K562 (cell line): ENCODE results near the gene KRTAP3-2. TPM values are rescaled to one million over a fixed set of nuclear protein-coding genes. Genes with fewer than 3 reads are reported as not detected.

Source experiments
- ASH1L ChIP-seq: fragments of 450-650 bp; IDR thresholded peaks from 2 replicates; pipeline ENCODE4 v1.6.1; 2018; ENCODE audit warnings: borderline replicate concordance, mild to moderate bottlenecking, low read depth; ENCODE audit not compliant: partially characterized antibody
- HDAC1 ChIP-seq, 2 experiments: fragments of 450-650 bp; IDR thresholded peaks; 2 replicates each; pipeline ENCODE4 v1.6.1; 2016 to 2017; ENCODE audit warnings: inconsistent platforms in 1 of 2, mild to moderate bottlenecking in 1 of 2, moderate library complexity in 1 of 2
- KAT7 ChIP-seq: sonication (generic); formaldehyde crosslinking; IDR thresholded peaks from 2 replicates; pipeline ENCODE4 v1.8.0; 2022; ENCODE audit warnings: missing genetic modification reagents, mild to moderate bottlenecking, borderline replicate concordance
- KLF6 ChIP-seq: fragments of 250-450 bp; sonication (Bioruptor Pico); IDR thresholded peaks from 2 replicates; pipeline ENCODE4 v1.4.0; 2020; ENCODE audit warnings: mild to moderate bottlenecking, moderate library complexity, borderline replicate concordance
- MCM5 ChIP-seq: fragments of 450-650 bp; IDR thresholded peaks from 2 replicates; pipeline ENCODE4 v1.6.1; 2016; ENCODE audit warnings: low read depth
- MEF2D ChIP-seq: conservative IDR thresholded peaks from 2 replicates; pipeline ENCODE4 v1.6.1; 2016; ENCODE audit warnings: low read depth, missing genetic modification characterization, missing compliant biosample characterization
- MGA ChIP-seq: fragments of 450-650 bp; IDR thresholded peaks from 2 replicates; pipeline ENCODE4 v1.6.1; 2016; ENCODE audit warnings: mild to moderate bottlenecking, moderate library complexity
- ZNF175 ChIP-seq: fragments of 200-800 bp; sonication (Bioruptor generic); IDR thresholded peaks from 2 replicates; pipeline ENCODE4 v1.6.1; 2016; ENCODE audit warnings: low read depth, mild to moderate bottlenecking, missing genetic modification characterization, missing compliant biosample characterization
- ZNF263 ChIP-seq: sonication (generic); formaldehyde crosslinking; IDR thresholded peaks from 2 replicates; pipeline ENCODE4 v1.8.0; 2022; ENCODE audit warnings: mild to moderate bottlenecking, missing genetic modification reagents, borderline replicate concordance
- polyA plus RNA-seq, 8 experiments: library from polyadenylated mRNA; depleted of rRNA in 4 of 8; stranded (reverse) in 5 of 8; unstranded in 3 of 8; fragments of >200 nt; fragmentation: Nextera tagmentation in 2 of 8; fragmentation: Illumina TruSeq in 1 of 8; extraction: Ambion mirVana in 2 of 8; extraction: Trizol in 1 of 8; gene quantifications; 2 replicates each; pipeline versions ENCODE4 v1.2.1 to v1.2.3, GENCODE V29; 2011 to 2014; ENCODE audit warnings: inconsistent platforms in 1 of 8, missing spikeins in 1 of 8
- total RNA-seq, 7 experiments: library from RNA; depleted of rRNA in 6 of 7; stranded (reverse); fragments of >200 nt in 6 of 7; fragmentation: Illumina TruSeq in 2 of 7; extraction: Trizol in 2 of 7; gene quantifications; 2 replicates each; pipeline versions ENCODE4 v1.2.1 to v1.2.3, GENCODE V29; 2011 to 2021; ENCODE audit warnings: low replicate concordance in 1 of 7
- TF ChIP-seq, protein P1 (sequence below): fragments of 450-650 bp; formaldehyde crosslinking; IDR thresholded peaks from 2 replicates; pipeline ENCODE4 v1.4.0; 2022; ENCODE audit warnings: missing genetic modification characterization

KRTAP3-2 gene
- total and polyA plus RNA-seq, 9 of the 15 experiments (the other 6 are each of a cell fraction or from before 2014, with no cell fraction given) = not detected

- TF ChIP-seq, protein P1, sequence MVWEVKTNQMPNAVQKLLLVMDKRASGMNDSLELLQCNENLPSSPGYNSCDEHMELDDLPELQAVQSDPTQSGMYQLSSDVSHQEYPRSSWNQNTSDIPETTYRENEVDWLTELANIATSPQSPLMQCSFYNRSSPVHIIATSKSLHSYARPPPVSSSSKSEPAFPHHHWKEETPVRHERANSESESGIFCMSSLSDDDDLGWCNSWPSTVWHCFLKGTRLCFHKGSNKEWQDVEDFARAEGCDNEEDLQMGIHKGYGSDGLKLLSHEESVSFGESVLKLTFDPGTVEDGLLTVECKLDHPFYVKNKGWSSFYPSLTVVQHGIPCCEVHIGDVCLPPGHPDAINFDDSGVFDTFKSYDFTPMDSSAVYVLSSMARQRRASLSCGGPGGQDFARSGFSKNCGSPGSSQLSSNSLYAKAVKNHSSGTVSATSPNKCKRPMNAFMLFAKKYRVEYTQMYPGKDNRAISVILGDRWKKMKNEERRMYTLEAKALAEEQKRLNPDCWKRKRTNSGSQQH (CRISPR knock-in tag) = no peak
- no peak for TF ChIP-seq MCM5
- TF ChIP-seq HDAC1 (IDR thresholded peaks at IDR 0.05) = no peak
- TF ChIP-seq MEF2D (tag) = no peak
- no peak for TF ChIP-seq MGA
- TF ChIP-seq ASH1L = no peak
- no peak for TF ChIP-seq ZNF175
- no peak for TF ChIP-seq ZNF263
- TF ChIP-seq KAT7 (CRISPR knock-in tag) = no peak
- TF ChIP-seq KLF6 (CRISPR knock-in tag) = no peak
- TF ChIP-seq, all 486 proteins: peak for 0
These were observed 32.9 kb downstream of the KRTAP3-2 start, which contains the start of gene KRT39 (continued) for GRCh38 chr17:40966848-40967247.
